GM12878 (cell line): ENCODE measurements around the gene FSTL4.

Source experiments
- CHD4 ChIP-seq: fragments of 200-600 bp; sonication (generic); IDR thresholded peaks from 2 replicates; pipeline ENCODE4 v1.6.1; 2016; ENCODE audit warnings: mild to moderate bottlenecking
- EZH2 ChIP-seq: IDR thresholded peaks from 2 replicates; pipeline ENCODE4 v1.6.1; 2012; ENCODE audit warnings: low read depth, mild to moderate bottlenecking, control low read depth, inconsistent platforms, low read length, borderline replicate concordance; ENCODE audit not compliant: control insufficient read depth
- IKZF1 ChIP-seq: fragments of 450-650 bp; conservative IDR thresholded peaks from 2 replicates; pipeline ENCODE4 v1.6.1; 2017; ENCODE audit warnings: antibody characterized with exemption, mild to moderate bottlenecking
- PML ChIP-seq: IDR thresholded peaks from 2 replicates; pipeline ENCODE4 v1.6.1; 2012; ENCODE audit warnings: low read length, inconsistent platforms
- POLR2A ChIP-seq: IDR thresholded peaks from 2 replicates; pipeline ENCODE4 v1.6.1; 2011; ENCODE audit warnings: low read depth, mild to moderate bottlenecking, low read length
- RB1 ChIP-seq: fragments of 450-650 bp; formaldehyde crosslinking; IDR thresholded peaks from 2 replicates; pipeline ENCODE4 v1.6.1; 2017; ENCODE audit warnings: mild to moderate bottlenecking, borderline replicate concordance
- SIN3A ChIP-seq: IDR thresholded peaks from 2 replicates; pipeline ENCODE4 v1.6.1; 2012; ENCODE audit warnings: low read depth, low read length, improper control_type of control experiment
- TAF1 ChIP-seq: IDR thresholded peaks from 2 replicates; pipeline ENCODE4 v1.6.1; 2011; ENCODE audit warnings: mild to moderate bottlenecking, low read depth, low read length, borderline replicate concordance
- TF ChIP-seq, protein P1 (sequence below), 3 experiments: IDR thresholded peaks in 2 of 3; conservative IDR thresholded peaks in 1 of 3; 2 replicates each; pipeline ENCODE4 v1.5.1; 2011; ENCODE audit warnings: low read depth in 3 of 3, low read length in 3 of 3, mild to moderate bottlenecking in 3 of 3, control low read depth in 2 of 3, moderate library complexity in 2 of 3, inconsistent platforms in 1 of 3, mixed read lengths in 1 of 3; ENCODE audit not compliant: control insufficient read depth in 2 of 3, insufficient read depth in 1 of 3; ENCODE audit errors: extremely low read depth in 1 of 3
- TF ChIP-seq, protein P2 (sequence below): IDR thresholded peaks from 2 replicates; pipeline ENCODE4 v1.6.1; 2011; ENCODE audit warnings: mild to moderate bottlenecking, low read depth, low read length, moderate library complexity; ENCODE audit not compliant: insufficient replicate concordance
- TF ChIP-seq, protein P3 (sequence below): fragments of 150-350 bp; IDR thresholded peaks from 2 replicates; pipeline ENCODE4 v1.6.1; 2016; ENCODE audit warnings: low read depth, low read length

DNA sequence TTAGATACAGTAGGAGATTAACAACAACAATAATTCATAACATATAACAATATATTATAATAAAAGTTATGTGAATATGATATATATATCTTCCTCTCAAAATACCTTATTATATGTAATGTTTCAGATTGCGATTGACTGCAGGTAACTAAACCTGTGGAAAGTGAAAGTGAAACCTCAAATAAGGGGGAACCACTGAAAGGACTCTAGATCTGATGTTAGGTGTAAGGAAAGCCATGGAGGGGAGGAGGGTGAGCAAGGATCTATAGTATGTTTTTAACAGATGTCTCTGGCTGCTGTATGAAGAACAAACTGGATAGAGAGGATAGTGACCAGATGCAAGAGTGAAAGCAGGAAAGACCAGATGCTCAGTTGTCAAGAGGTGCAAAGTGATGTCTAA is 5.8 kb upstream of the FSTL4 start:
- no peak for TF ChIP-seq TAF1
- no peak for TF ChIP-seq IKZF1
- TF ChIP-seq CHD4 = no peak
- no peak for TF ChIP-seq RB1
- TF ChIP-seq, protein P1, sequence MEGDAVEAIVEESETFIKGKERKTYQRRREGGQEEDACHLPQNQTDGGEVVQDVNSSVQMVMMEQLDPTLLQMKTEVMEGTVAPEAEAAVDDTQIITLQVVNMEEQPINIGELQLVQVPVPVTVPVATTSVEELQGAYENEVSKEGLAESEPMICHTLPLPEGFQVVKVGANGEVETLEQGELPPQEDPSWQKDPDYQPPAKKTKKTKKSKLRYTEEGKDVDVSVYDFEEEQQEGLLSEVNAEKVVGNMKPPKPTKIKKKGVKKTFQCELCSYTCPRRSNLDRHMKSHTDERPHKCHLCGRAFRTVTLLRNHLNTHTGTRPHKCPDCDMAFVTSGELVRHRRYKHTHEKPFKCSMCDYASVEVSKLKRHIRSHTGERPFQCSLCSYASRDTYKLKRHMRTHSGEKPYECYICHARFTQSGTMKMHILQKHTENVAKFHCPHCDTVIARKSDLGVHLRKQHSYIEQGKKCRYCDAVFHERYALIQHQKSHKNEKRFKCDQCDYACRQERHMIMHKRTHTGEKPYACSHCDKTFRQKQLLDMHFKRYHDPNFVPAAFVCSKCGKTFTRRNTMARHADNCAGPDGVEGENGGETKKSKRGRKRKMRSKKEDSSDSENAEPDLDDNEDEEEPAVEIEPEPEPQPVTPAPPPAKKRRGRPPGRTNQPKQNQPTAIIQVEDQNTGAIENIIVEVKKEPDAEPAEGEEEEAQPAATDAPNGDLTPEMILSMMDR (IDR thresholded peaks at IDR 0.05 in 2 of 3, conservative IDR thresholded peaks at IDR 0.05 in 1 of 3; ENCODE audit: control insufficient read depth in 2 of 3, extremely low read depth in 1 of 3, insufficient read depth in 1 of 3, low read depth in 3 of 3, low read length in 3 of 3) = no peak
- no peak for TF ChIP-seq SIN3A
- TF ChIP-seq, protein P2, sequence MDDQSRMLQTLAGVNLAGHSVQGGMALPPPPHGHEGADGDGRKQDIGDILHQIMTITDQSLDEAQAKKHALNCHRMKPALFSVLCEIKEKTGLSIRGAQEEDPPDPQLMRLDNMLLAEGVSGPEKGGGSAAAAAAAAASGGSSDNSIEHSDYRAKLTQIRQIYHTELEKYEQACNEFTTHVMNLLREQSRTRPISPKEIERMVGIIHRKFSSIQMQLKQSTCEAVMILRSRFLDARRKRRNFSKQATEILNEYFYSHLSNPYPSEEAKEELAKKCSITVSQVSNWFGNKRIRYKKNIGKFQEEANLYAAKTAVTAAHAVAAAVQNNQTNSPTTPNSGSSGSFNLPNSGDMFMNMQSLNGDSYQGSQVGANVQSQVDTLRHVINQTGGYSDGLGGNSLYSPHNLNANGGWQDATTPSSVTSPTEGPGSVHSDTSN = no peak
- TF ChIP-seq EZH2 = no peak
- TF ChIP-seq, protein P3, sequence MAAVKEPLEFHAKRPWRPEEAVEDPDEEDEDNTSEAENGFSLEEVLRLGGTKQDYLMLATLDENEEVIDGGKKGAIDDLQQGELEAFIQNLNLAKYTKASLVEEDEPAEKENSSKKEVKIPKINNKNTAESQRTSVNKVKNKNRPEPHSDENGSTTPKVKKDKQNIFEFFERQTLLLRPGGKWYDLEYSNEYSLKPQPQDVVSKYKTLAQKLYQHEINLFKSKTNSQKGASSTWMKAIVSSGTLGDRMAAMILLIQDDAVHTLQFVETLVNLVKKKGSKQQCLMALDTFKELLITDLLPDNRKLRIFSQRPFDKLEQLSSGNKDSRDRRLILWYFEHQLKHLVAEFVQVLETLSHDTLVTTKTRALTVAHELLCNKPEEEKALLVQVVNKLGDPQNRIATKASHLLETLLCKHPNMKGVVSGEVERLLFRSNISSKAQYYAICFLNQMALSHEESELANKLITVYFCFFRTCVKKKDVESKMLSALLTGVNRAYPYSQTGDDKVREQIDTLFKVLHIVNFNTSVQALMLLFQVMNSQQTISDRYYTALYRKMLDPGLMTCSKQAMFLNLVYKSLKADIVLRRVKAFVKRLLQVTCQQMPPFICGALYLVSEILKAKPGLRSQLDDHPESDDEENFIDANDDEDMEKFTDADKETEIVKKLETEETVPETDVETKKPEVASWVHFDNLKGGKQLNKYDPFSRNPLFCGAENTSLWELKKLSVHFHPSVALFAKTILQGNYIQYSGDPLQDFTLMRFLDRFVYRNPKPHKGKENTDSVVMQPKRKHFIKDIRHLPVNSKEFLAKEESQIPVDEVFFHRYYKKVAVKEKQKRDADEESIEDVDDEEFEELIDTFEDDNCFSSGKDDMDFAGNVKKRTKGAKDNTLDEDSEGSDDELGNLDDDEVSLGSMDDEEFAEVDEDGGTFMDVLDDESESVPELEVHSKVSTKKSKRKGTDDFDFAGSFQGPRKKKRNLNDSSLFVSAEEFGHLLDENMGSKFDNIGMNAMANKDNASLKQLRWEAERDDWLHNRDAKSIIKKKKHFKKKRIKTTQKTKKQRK = no peak
- no peak for TF ChIP-seq PML
- no peak for TF ChIP-seq POLR2A
